Nephron progenitor cell (in vitro differentiated cells): ENCODE results near the gene TLK1.
A peak's percentile ranks its signal among the peaks of the same experiment; 100 is the strongest.

Experiments
- DNase-seq: peaks from one replicate; pipeline ENCODE4 v3.0.0; 2021
- H3K27ac Mint-ChIP-seq: 2 replicates; pipeline ENCODE4 v1.8.0; 2021; ENCODE audit warnings: mild to moderate bottlenecking, moderate library complexity, mixed read lengths
- H3K27me3 Mint-ChIP-seq: 2 replicates; pipeline ENCODE4 v1.8.0; 2021; ENCODE audit warnings: mild to moderate bottlenecking, low read depth, mixed read lengths; ENCODE audit not compliant: poor library complexity
- H3K36me3 Mint-ChIP-seq: 2 replicates; pipeline ENCODE4 v1.8.0; 2021; ENCODE audit warnings: low read depth, mixed read lengths
- H3K4me1 Mint-ChIP-seq: 2 replicates; pipeline ENCODE4 v1.8.0; 2021; ENCODE audit warnings: mixed read lengths
- H3K4me3 Mint-ChIP-seq: 2 replicates; pipeline ENCODE4 v1.8.0; 2021; ENCODE audit warnings: mild to moderate bottlenecking, moderate library complexity, mixed read lengths
- H3K9me3 Mint-ChIP-seq: 2 replicates; pipeline ENCODE4 v1.8.0; 2021; ENCODE audit warnings: mild to moderate bottlenecking, moderate library complexity, mixed read lengths
- CTCF ChIP-seq: fragments of 200-600 bp; sonication (generic); IDR thresholded peaks from 2 replicates; pipeline ENCODE4 v1.5.0; 2021; ENCODE audit warnings: antibody characterized with exemption

TLK1 gene

GRCh38 chr2:171089489-171089888, 71.2 kb downstream of the TLK1 start:
- Mint-ChIP-seq H3K4me1 (peaks cover 21% of the 10 kb centered on the region), H3K27ac (no peak overlapping the region), H3K4me3 (no peak overlapping the region), H3K9me3 (peaks cover 13% of the 10 kb centered on the region), H3K27me3 (peaks cover 2% of the 10 kb centered on the region), H3K36me3 (peaks cover 67% of the 10 kb centered on the region)
- DNase-seq = no peak
- TF ChIP-seq CTCF = no peak

- Mint-ChIP-seq H3K27me3 (peaks cover 2% of the 10 kb centered on the region), H3K27ac (no peak overlapping the region), H3K36me3 (peaks cover 60% of the 10 kb centered on the region), H3K9me3 (peaks cover 13% of the 10 kb centered on the region), H3K4me3 (no peak overlapping the region), H3K4me1 (peaks cover 28% of the 10 kb centered on the region)
- DNase-seq = no peak
- no peak for TF ChIP-seq CTCF
Observed at GRCh38 chr2:171088057-171088834, 72.4 kb downstream of the TLK1 start.

GRCh38 chr2:171087547-171087946, 73.1 kb downstream of the TLK1 start:
- Mint-ChIP-seq H3K27ac (peak overlapping the region; percentile 65), H3K36me3 (peaks cover 53% of the 10 kb centered on the region), H3K4me1 (peaks cover 28% of the 10 kb centered on the region), H3K4me3 (no peak overlapping the region), H3K27me3 (peaks cover 2% of the 10 kb centered on the region), H3K9me3 (peaks cover 13% of the 10 kb centered on the region)
- no peak for DNase-seq
- TF ChIP-seq CTCF = no peak

GRCh38 chr2:171086352-171087290, 74.1 kb downstream of the TLK1 start:
- peaks cover 28% of the 10 kb centered on the region for H3K4me1 Mint-ChIP-seq
- no peak overlapping the region for H3K4me3 Mint-ChIP-seq
- H3K36me3 Mint-ChIP-seq = peaks cover 44% of the 10 kb centered on the region
- peak; percentile 44 for TF ChIP-seq CTCF
- DNase-seq = peak; percentile 20
- H3K27ac Mint-ChIP-seq = peak overlapping the region; percentile 92
- H3K27me3 Mint-ChIP-seq = peaks cover 2% of the 10 kb centered on the region
- H3K9me3 Mint-ChIP-seq = peaks cover 13% of the 10 kb centered on the region

- Mint-ChIP-seq H3K4me1 (peaks cover 28% of the 10 kb centered on the region), H3K27me3 (no peaks in the 10 kb centered on the region), H3K27ac (peak overlapping the region; percentile 52), H3K4me3 (no peak overlapping the region), H3K9me3 (peaks cover 13% of the 10 kb centered on the region), H3K36me3 (peaks cover 35% of the 10 kb centered on the region)
- no peak for DNase-seq
- no peak for TF ChIP-seq CTCF
Observed at GRCh38 chr2:171084128-171084527, 76.6 kb downstream of the TLK1 start.
